ENCODE measurements around the gene UMAD1.

DNA sequence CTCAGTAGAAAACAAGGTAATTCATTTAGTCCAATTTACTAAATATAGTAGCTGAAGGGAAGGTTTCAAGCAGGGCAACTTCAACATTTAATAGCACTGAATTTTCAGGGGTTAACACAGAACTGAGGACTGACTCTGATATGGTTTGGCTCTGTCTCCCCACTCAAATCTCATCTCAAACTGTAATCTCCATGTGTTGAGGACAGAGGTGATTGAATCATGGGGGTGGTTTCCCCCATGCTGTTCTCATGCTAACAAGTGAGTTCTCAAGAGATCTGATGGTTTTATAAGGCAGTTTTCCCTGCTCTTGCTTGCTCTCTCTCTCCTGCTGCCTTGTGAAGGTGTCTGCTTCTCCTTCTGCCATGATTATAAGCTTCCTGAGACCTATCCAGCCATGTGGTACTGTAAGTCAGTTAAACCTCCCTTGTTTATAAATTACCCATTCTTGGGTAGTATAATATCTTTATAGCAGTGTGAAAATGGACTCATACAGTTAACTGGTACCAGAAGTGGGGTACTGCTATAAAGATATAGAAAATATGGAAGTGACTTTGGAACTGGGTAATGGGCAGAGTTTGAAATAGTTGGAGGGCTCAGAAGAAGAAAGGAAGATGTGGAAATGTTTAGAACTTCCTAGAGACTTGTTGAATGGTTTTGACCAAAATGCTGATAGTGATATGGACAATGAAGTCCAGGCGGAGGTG is 9.8 kb upstream of the UMAD1 start:
- TF ChIP-seq TAF1 (IDR thresholded peaks at IDR 0.05; ENCODE audit: borderline replicate concordance, insufficient read depth, low read length) (no peak), POLR2AphosphoS5 (IDR thresholded peaks at IDR 0.05; ENCODE audit: low read depth, low read length) (no peak)
- TF ChIP-seq, protein P1, sequence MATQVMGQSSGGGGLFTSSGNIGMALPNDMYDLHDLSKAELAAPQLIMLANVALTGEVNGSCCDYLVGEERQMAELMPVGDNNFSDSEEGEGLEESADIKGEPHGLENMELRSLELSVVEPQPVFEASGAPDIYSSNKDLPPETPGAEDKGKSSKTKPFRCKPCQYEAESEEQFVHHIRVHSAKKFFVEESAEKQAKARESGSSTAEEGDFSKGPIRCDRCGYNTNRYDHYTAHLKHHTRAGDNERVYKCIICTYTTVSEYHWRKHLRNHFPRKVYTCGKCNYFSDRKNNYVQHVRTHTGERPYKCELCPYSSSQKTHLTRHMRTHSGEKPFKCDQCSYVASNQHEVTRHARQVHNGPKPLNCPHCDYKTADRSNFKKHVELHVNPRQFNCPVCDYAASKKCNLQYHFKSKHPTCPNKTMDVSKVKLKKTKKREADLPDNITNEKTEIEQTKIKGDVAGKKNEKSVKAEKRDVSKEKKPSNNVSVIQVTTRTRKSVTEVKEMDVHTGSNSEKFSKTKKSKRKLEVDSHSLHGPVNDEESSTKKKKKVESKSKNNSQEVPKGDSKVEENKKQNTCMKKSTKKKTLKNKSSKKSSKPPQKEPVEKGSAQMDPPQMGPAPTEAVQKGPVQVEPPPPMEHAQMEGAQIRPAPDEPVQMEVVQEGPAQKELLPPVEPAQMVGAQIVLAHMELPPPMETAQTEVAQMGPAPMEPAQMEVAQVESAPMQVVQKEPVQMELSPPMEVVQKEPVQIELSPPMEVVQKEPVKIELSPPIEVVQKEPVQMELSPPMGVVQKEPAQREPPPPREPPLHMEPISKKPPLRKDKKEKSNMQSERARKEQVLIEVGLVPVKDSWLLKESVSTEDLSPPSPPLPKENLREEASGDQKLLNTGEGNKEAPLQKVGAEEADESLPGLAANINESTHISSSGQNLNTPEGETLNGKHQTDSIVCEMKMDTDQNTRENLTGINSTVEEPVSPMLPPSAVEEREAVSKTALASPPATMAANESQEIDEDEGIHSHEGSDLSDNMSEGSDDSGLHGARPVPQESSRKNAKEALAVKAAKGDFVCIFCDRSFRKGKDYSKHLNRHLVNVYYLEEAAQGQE (IDR thresholded peaks at IDR 0.05; ENCODE audit: insufficient read depth in 1 of 2, low read depth in 2 of 2, low read length in 2 of 2) = no peak
